ENCODE results near the gene MCRIP2.

MCRIP2 gene

DNA sequence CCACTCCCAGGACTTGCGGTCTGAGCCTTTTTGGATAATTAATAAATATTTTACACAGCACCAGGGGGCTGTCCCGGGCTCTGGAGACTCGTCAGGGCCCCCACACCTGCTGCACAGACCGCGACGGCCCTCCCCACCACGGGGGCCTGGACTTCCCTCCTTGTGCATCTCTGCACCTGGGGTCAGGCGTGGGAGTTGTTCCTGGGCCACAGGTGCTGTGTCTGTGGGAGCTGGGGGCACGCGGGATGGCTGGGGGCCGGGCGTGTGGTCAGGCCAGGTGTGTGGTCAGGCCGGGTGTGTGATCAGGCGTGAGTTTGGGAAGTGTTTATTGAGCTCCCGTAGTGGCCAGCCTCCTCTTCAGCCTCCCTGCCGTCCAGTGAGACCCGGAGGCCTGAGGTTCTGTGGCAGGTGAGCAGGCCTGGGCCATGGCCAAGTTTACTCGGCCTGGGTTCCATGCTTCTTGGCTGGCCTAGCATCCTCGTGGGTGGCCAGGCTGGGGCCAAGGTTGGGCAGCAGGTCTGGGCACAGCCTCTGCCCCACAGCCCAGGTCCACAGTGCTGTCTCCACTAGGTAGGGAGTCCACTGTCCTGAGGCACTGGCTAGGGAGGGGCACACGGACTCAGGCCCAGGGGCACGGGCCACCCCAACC lies 36.7 kb downstream of the MCRIP2 start:
- no peak for TF ChIP-seq POLR2A (IDR thresholded peaks at IDR 0.05; ENCODE audit: low read depth, low read length)
- DNase-seq (ENCODE audit: insufficient read length, low spot score) (no peak), FAIRE-seq (no peak)

DNA sequence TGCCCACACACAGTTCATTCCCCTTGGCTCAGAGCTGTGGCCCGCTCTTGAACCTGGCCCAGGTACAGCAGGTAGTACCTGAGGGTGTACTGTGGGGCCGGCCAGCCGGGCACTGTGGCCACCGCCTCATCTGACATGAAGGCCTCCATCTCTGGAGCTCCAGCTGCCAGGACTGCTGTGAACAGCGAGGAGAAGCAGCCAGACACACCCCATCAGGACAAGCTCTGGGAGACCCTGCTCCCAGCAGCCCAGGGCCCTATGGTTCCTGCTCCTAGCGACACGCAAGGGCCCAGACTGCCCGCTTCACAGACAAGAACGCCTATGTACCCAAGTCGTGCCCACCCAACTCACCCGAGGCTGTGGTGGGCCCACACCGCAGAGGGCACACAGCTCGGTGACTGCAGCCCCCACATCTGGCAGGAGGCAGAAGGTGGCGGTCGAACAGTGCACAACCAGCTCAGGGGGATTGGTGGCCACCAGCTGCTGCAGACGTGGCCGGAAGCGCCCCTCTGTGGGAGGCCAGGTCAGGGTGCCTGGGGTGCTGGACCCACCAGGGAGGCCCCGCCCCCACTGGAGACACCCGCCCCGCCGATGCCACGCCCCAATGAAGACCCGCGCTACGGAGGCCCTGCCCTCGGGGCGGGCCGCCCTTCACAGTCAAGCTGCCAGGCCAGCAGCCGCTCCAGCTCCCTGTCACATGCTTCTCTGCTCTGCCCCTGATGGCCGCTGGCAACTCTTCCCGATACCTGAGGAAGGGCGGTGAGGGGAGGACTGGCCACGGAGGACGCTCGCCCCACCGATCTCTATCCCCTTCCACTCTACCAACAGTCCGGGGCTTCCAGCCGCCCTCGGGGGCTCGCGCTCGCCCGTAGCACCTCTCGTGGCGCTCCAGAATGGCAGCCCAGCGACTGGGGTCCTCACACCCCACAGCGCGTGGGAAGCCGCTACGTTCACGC lies 37.5 kb downstream of the MCRIP2 start:
- peak; percentile 43; the same call in 1 of the 2 replicates for TF ChIP-seq POLR2A (IDR thresholded peaks at IDR 0.05; ENCODE audit: low read depth, low read length)
- DNase-seq (ENCODE audit: insufficient read length, low spot score), result peak; percentile 61
- FAIRE-seq, result no peak

DNA sequence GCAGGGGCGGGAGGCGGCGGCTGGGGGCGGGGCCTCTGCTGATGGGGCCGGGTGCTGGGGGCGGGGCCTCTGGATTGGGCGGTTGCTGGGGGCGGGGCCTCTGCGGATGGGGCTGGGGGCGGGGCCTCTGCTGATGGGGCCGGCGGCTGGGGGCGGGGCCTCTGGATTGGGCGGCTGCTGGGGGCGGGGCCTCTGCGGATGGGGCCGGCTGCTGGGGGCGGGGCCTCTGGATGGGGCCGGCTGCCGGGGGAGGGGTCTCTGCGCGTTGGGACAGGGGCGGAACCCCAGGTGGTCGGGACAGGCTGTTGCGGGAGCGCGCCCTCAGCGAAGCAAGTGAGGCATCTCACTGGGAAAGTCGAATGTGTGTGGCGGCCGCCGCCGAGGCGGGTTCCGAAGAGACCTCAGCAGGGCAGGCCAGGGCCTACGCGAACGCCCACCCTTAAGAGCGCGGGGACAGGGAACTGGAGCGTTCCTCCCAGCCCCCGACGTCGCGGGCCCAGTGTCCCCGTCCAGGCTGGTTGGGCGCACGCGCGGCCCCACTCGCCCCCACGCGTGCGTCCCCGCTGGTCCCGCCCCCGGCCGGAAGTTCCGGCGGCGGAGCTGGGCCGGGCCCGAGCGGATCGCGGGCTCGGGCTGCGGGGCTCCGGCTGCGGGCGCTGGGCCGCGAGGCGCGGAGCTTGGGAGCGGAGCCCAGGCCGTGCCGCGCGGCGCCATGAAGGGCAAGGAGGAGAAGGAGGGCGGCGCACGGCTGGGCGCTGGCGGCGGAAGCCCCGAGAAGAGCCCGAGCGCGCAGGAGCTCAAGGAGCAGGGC lies 38.4 kb downstream of the MCRIP2 start, which contains the start of gene STUB1:
STUB1 (plus strand) TSS at position 597 of the 811 bp plus-strand sequence; CDS start at position 713, 116 bp downstream.
- TF ChIP-seq POLR2A (IDR thresholded peaks at IDR 0.05; ENCODE audit: low read depth, low read length), result peak; percentile 83
- DNase-seq (ENCODE audit: insufficient read length, low spot score) (peak; percentile 83), FAIRE-seq (no peak)

DNA sequence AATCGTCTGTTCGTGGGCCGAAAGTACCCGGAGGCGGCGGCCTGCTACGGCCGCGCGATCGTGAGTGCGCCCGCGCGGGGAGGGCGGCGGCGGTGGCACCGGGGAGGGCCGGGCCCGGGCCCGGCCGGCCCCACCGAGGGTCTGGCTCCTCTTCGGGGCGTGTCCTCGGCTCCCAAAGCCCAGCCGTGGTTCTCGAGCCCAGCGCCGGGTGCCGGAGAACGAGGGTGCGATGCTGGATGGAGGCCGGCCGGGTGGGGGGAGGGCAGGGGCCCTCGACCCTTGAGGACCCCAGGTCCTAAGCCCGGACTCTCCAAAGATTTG lies 39.0 kb downstream of the MCRIP2 start:
- no peak for DNase-seq (ENCODE audit: insufficient read length, low spot score)
- no peak for TF ChIP-seq POLR2A (IDR thresholded peaks at IDR 0.05; ENCODE audit: low read depth, low read length)
- no peak for FAIRE-seq

DNA sequence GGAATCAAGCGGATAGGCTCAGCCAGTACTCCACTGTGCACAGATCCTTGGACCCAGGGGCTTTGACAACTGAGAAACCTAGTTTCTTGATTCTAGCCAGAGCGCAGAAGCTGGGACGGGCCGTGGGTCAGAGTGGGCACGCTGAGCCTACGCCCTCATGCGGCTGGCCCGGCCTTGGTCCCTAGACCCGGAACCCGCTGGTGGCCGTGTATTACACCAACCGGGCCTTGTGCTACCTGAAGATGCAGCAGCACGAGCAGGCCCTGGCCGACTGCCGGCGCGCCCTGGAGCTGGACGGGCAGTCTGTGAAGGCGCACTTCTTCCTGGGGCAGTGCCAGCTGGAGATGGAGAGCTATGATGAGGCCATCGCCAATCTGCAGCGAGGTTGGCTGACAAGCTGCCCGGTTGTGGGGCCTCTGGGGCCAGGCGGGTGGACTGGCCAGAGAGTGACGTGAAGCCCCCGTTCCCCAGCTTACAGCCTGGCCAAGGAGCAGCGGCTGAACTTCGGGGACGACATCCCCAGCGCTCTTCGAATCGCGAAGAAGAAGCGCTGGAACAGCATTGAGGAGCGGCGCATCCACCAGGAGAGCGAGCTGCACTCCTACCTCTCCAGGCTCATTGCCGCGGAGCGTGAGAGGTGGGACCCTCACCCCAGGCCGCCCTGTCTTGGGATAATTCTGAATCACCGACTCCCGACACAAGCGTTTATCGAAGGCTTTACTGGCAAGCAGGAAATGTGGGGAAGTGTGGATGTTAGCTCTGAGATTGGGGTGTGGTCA lies 39.5 kb downstream of the MCRIP2 start:
- DNase-seq (ENCODE audit: insufficient read length, low spot score), result no peak
- no peak for FAIRE-seq

DNA sequence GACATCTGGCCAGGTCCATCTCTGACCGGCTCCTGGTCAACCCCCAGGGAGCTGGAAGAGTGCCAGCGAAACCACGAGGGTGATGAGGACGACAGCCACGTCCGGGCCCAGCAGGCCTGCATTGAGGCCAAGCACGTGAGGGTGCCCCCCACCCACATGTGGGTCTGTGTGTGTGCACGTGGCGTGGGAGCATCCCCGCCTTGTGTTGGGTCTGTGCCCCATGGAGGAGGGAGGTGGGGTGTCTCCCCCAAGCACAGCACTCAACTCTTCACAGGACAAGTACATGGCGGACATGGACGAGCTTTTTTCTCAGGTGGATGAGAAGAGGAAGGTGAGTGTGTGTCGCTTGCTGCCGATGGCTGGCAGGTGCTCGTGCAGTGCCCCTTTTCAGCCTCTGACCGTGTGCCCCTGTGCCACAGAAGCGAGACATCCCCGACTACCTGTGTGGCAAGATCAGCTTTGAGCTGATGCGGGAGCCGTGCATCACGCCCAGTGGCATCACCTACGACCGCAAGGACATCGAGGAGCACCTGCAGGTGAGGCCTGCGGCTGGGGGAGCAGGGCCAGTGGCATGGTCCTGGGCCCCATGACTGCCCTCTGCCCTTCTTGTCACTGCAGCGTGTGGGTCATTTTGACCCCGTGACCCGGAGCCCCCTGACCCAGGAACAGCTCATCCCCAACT lies 40.3 kb downstream of the MCRIP2 start:
- DNase-seq (ENCODE audit: insufficient read length, low spot score) (no peak), FAIRE-seq (no peak)
- TF ChIP-seq POLR2A (IDR thresholded peaks at IDR 0.05; ENCODE audit: low read depth, low read length), result no peak

More for the DNA sequence above, 39.5 kb downstream of the MCRIP2 start:
- 0 out of 2 replicates have a peak, but pooled peaks have one; percentile 3 for TF ChIP-seq POLR2A (IDR thresholded peaks at IDR 0.05; ENCODE audit: low read depth, low read length)

DNA sequence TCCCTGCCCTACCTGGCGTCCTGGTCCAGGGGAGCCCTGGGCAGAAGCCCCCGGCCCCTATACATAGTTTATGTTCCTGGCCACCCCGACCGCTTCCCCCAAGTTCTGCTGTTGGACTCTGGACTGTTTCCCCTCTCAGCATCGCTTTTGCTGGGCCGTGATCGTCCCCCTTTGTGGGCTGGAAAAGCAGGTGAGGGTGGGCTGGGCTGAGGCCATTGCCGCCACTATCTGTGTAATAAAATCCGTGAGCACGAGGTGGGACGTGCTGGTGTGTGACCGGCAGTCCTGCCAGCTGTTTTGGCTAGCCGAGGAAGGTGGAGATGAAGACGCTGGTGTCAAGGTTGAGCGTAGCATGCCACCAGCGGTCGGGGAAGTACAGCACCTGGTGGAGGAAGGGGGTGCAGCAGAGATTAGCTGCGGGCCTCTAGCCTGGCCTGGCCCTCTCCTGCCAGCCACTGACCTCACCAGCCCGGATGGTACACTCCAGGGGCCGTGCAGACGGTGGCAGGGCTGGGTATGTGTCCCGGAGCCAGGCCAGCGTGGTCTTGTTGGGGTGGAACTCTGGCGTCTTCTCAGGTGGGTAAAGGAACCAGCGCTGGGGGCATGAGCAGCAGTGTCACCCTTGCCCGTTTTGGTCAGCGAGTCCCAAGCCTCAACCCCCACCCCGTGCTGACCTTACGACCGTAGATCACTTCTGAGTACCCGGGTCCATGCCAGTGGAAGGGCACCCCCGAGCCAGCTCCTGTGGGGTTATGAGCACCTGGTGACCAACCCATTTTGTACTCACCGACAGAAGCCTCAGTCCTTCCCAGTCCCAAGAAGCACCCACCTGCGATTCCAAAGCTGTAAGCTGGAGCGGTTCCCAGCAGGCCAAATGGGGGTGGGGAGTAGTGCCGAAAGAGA lies 41.1 kb downstream of the MCRIP2 start:
- no peak for DNase-seq (ENCODE audit: insufficient read length, low spot score)
- FAIRE-seq, result no peak
- TF ChIP-seq POLR2A (IDR thresholded peaks at IDR 0.05; ENCODE audit: low read depth, low read length), result no peak

DNA sequence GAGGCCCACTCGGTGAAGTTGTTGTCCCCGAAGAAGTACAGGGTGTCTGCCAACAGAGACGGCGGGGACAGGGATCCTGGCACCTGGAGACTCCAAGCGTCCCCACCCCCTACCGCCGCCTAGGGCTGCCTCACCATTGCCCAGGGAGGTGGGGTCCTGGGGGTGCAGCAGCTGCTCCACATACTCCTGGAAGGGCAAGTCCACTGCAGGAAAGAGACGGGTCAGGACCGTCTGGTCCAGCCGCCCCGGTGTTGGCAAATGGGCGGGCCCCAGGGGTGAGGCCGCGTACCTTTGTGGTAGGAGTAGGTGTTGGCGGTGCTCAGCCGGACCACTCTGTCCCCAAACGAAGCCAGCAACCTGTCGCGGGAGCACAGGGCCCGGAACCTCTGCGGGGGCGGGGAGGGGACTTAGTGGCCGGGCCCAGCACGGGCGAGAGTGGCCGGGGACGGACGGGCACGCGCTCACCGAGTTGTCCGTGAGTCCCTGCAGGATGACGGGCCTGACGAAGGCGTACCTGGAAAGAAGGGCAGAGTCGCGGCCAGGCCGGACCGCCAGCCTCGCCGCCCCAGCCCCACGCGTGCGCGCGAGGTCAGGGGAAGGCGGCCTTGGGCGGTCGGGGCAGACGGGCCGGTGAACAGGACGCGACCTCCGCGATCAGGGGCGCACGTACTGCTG lies 41.9 kb downstream of the MCRIP2 start:
- no peak for TF ChIP-seq POLR2A (IDR thresholded peaks at IDR 0.05; ENCODE audit: low read depth, low read length)
- DNase-seq (ENCODE audit: insufficient read length, low spot score) (no peak), FAIRE-seq (no peak)

DNA sequence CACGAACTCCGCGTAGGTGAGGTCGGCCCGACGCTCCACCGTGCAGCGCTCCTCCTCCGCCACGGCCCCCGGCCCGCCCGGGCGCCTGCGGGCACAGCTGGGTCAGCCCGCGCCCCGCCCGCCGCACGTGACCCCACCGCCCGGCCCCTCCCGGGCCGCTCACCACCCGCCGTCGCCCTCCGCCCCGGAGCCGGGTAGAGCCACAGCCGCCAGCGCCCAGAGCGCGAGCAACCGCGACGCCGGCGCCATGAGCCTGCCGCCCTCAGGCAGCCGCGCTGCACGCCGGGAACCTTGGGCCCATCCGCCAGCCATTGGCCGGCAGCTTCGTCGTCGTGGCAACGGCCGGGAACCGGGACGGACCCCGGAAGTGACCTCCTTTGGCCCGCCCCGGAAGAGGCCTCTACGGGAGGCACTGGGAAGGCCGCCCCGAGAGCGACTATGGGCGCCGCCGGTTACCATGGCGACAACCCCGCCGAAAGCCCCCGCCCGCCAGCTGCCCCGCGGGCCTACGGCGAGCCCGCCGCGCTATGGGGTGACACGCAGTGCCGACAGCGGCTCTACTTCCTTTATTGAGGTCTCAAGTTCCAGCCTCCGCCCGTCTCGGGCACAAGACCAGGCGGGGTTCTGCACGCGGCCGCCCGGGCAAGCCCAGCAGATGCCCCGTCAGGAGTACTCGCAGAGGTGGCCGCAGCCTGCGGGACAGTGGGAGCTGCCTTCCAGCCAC lies 42.6 kb downstream of the MCRIP2 start, which contains the start of gene JMJD8:
JMJD8 (minus strand) TSS at position 264 of the 724 bp plus-strand sequence; CDS start at position 249, 15 bp downstream.
- FAIRE-seq (no peak), DNase-seq (ENCODE audit: insufficient read length, low spot score) (no peak)
- peak; percentile 62 for TF ChIP-seq POLR2A (IDR thresholded peaks at IDR 0.05; ENCODE audit: low read depth, low read length)

DNA sequence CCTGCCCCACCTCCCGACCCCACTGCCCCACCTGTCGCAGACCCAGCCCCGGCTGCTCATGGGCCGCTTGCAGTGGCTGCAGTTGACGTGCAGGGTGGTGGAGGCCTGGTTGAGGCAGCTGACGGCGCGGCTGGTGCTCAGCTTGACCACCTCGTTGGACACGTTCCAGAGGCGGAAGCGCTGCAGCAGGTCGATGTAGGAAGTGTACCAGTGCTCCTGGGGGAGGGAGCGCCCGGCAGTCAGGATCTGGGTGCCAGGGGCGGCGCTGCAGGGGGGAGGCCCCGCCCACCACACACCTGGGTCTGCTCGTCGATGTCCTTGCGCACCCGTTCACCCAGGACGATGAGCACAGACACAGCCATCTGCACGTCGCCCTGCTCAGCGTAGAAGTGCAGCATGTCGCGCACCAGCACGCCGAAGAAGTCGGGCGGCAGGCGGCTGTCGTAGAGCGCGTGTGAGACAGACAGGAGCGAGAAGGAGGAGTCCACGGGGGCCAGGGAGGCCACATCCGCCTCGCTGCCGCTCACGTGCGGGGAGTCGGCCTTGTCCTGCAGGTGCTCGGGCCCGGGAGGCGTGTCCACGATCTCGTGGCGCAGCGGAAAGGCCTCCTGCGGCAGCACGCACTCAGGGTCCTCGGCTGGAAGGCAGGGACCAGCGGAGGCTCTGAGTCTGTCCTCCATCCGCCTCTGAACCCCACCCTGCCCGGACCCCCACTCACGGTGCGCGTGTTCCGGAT lies 43.5 kb downstream of the MCRIP2 start:
- FAIRE-seq (no peak), DNase-seq (ENCODE audit: insufficient read length, low spot score) (no peak)
- no peak for TF ChIP-seq POLR2A (IDR thresholded peaks at IDR 0.05; ENCODE audit: low read depth, low read length)
